RPMI7951 (cell line): ENCODE data around the gene RAD51B. TPM values are rescaled to one million over a fixed set of nuclear protein-coding genes. Genes with fewer than 3 reads are reported as not detected.
A peak's percentile ranks its signal among the peaks of the same experiment; 100 is the strongest.
"Not testable (repeated sequence)": the region's sequence is repeated elsewhere in the genome, so short reads cannot be mapped to it uniquely, and the experiment has no call there.

Experiments
- DNase-seq: peaks from one replicate; pipeline ENCODE4 v3.0.0-alpha.2; 2012; ENCODE audit warnings: low read depth
- total RNA-seq: library from RNA; depleted of rRNA; stranded (reverse); fragments of >200 nt; shearing (Covaris generic); gene quantifications from 2 replicates; pipeline ENCODE4 v1.2.3, GENCODE V29; 2014

The RAD51B gene
- total RNA-seq, 1 experiment from 2014 or later, result 10.9 TPM

GRCh38 chr14:68248481-68249255 lies 429.1 kb downstream of the RAD51B start:
- DNase-seq, result peak; percentile 79

DNA sequence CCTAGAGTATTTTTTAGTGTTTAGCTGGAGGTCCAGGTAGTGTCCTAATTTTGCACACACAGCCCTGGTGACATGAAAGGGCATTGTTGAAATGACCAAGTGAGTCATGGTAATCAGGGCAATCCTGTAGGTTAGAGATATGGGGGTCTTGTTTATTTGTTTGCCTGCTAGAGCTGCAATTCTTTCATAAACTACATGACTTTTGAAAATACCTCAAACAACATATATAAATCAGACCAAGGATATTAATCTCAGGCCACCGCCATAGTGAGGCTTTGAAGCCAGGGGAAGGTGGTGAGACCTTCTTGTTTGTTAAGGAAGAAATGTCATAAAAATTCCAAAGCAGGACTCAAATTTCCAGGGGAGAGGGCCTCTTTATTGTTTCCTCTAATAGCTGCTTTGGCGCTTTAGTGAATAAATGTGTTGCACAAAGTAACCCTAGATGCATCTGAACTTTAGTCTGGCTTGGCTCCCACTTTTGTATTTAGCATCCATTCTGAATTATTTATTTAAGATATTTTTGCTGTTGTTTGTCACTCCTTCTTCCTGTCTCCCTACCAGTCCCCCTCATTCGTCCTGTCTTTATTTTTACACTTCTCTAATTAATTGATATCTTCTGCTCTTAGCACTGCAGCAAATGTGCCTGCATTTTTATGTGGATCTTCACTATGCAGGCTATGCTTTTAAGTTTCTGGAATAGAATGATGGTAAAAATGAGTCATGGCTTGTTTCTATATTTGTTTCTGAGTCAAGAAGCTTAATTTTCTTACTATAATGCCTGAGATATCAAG lies 430.3 kb downstream of the RAD51B start:
- DNase-seq, result peak; percentile 69

GRCh38 chr14:68250927-68251768 lies 431.6 kb downstream of the RAD51B start:
- no peak for DNase-seq

DNA sequence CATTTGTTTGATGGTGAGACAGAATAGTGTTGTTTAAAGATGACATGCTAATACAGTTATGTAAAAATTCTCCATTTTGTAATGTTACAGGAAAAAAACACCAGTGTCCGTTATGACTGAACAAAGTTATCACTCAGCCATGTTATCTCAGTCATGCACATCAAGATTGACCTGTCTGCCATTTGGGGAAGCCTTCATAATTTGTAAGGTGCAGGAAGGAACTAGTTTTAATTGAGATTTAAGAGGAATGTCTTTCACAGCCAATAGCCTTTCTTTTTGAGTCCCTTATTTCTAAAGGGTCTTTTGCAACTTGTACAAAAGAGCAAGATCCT lies 432.2 kb downstream of the RAD51B start:
- no peak for DNase-seq

GRCh38 chr14:68253160-68253780 lies 433.7 kb downstream of the RAD51B start:
- no peak for DNase-seq

DNA sequence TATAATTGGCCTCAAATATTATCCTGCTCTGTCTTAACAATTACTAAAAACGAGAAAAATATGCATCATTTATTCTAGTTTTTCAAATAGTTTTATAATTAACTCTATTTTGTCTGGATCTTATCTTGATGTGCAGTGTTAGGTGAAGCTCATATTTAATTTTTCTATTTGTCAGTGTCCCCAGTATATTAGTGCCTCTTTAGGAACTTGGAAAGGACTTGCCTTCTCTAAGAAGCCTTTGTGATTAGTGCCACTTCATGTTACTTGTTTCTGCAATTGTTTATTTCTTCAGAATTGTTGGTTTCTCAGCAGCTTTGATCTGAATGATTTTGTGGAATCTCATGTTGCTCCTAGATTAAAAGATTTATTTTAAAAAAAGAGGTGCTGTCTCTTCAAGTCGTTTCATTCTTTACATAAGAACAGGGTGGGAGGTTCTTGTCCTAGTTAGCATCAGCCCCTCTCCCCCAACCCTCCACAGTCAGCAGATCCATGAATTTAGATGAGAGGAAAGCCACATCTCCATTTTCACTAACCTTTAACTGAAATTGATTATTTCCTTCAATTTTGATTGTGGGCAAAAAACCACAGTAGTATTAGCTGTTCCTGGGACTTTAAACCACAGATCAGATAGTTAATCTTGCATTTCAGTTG lies 434.4 kb downstream of the RAD51B start:
- DNase-seq, result no peak

DNA sequence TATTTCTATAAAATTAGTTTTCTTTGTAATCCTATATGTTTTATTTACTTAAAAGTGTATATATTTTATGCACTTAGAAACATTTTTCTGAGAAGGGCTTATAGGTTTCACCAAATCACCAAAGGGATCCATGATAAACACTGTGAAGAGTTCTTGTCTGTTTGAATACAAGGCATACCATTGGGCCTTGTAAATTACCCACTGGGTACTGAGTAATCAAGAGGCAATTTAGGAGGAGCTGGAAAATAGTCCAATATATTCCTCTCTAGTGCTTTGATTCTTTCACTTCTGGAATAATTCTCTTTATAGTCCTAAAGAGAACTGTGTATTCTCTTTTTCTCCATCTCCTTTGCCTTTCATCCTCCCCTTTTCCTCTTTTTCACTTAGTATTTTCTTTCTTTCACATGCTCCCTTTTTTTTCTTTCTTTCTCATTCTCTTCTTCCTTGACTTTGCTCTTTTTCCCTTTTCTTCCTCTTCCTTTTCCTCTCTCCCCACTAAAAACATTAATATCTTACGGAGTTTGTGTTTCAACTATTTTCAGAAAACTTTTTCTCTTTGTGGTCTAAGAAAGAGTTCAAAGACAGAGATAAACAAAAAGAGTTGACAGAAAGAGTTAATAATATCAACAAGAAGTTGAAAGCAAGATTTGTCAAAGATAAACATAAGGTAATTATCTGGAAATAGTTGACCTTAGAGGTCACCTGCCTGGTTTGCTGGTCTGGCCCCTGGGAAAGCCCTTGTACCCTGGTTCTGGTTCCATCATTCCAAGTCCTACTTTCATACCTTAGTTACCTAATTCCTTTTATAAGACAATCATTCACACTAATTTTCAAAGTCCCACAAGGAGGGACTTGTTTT lies 435.3 kb downstream of the RAD51B start:
- no peak for DNase-seq

- DNase-seq, result no peak
Observed at GRCh38 chr14:68255693-68256178, 436.2 kb downstream of the RAD51B start.

- no peak for DNase-seq
Observed at GRCh38 chr14:68257969-68258368, 438.4 kb downstream of the RAD51B start.

DNA sequence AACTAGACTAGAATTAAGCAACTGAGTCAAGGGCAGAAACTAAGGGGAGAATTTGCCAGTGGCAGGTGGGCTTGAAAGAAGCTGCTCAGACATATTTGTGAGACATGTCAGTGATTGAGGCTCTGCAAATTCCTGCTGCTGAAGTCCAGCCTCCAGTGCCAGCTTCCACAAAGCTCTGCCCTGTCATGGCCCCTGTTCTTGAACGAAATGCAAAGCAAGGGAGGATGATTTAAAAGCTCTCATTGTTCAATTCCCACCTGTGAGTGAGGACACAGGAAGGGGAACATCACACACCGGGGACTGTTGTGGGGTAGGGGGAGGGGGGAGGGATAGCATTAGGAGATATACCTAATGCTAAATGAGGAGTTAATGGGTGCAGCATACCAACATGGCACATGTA lies 439.4 kb downstream of the RAD51B start:
- DNase-seq, result not testable (repeated sequence)

GRCh38 chr14:68260121-68260520 lies 440.5 kb downstream of the RAD51B start:
- no peak for DNase-seq

DNA sequence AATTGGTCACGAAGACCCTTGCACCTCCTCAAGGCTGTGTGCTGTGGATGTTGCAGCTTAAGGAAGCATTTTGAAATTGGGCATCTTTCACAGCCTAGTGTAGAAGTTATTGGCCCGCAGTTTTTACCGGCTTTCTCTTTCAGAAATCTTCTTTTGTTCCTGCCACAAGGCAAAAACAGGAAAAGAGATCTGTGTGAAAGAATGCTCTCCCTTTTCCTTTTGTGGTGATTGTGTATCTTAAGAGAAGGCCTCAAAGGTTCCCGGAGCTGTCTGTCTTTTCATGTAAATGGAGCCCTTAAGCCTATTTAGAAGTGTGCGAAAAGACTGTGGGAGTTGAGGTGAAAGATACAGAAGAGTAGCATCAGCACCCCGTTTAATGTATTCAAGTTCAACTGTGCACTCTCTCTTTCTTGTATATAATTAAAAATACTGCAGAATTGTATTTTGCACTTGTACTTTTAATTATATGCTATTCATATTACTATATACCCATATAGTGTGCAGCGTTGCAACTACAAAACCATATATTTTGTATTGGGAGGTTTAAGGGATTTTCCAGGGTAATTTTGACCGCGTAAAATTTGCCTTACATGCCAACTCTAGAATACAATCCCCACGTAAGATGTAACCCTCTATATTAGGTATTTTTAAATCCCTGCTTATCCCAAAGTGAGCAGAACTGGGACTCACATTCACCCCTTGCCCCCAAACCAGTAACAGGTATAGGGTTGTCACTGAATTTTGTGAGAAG lies 441.7 kb downstream of the RAD51B start:
- DNase-seq, result no peak

DNA sequence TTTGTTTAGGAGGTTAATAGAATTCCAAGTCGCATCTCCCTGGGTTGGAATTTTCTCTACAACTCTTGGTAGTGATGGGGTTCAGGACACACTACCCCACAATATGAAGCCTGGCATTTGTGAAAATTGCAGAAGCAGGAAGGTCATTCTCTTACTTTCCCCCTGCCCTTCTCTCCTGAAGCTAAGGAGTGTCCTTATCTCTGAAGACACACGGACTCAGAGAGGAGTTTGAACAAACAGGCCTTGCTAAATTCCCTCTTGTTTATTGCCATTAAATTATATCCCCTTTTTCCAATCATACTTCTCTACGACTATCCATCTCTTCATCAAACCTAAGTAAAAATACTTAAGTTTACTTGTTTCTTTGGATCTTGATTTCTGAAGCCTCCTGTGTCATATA lies 443.0 kb downstream of the RAD51B start:
- DNase-seq, result no peak

- peak; percentile 42 for DNase-seq
Observed at GRCh38 chr14:68263563-68264259, 444.1 kb downstream of the RAD51B start.

GRCh38 chr14:68264260-68264569 lies 444.6 kb downstream of the RAD51B start:
- no peak for DNase-seq

- DNase-seq, result no peak
Observed at GRCh38 chr14:68266998-68267397, 447.4 kb downstream of the RAD51B start.

GRCh38 chr14:68268197-68268596 lies 448.6 kb downstream of the RAD51B start:
- no peak for DNase-seq

DNA sequence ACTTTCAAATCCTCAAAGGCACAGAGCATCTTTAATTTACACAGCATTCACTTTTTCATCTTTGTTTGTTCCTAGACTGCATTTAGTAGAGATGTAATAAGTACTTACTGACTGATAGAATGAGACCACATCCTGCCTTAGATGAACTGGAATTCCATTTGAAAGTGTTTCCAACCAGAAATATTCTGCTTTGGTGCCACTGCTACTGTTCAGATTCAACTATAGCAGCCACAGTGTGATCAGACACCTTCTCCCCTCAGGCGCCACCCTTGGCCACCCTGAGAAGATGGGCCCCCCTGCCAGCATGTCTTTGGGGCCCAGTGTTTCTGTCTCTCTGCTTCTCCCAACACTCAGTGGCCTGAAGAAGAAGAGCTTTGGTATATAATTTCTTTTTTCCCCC lies 449.1 kb downstream of the RAD51B start:
- peak; percentile 51 for DNase-seq
